Stimulated activated CD4-positive, alpha-beta T cell treated with anti-CD3 and anti-CD28 coated beads, Interleukin-2, amount 100 ng/mL, for 4 hours (primary cell): ENCODE measurements around the gene S100A7A.
A peak's percentile ranks its signal among the peaks of the same experiment; 100 is the strongest.
"Not testable (repeated sequence)": the region's sequence is repeated elsewhere in the genome, so short reads cannot be mapped to it uniquely, and the experiment has no call there.

ENCODE experiments used
- DNase-seq: peaks from one replicate; pipeline ENCODE4 v3.0.0-alpha.2; 2020; ENCODE audit warnings: low read depth

S100A7A gene

GRCh38 chr1:153395136-153395685, 21.1 kb upstream of the S100A7A start:
- DNase-seq = no peak

- no peak for DNase-seq
These were observed 20.5 kb upstream of the S100A7A start for GRCh38 chr1:153395776-153396175.

- DNase-seq = no peak
These were observed 19.9 kb upstream of the S100A7A start for GRCh38 chr1:153396461-153396860.

- no peak for DNase-seq
These were observed 19.0 kb upstream of the S100A7A start for GRCh38 chr1:153397051-153397923.

GRCh38 chr1:153397924-153398651, 18.2 kb upstream of the S100A7A start:
- no peak for DNase-seq

- DNase-seq = no peak
These were observed 16.8 kb upstream of the S100A7A start for GRCh38 chr1:153399401-153400055.

- DNase-seq = no peak
These were observed 16.1 kb upstream of the S100A7A start for GRCh38 chr1:153400244-153400643.

- no peak for DNase-seq
These were observed 14.9 kb upstream of the S100A7A start for GRCh38 chr1:153401461-153401860.

- DNase-seq = no peak
These were observed 14.1 kb upstream of the S100A7A start for GRCh38 chr1:153402226-153402625.

GRCh38 chr1:153403421-153404085, 12.8 kb upstream of the S100A7A start:
- no peak for DNase-seq

GRCh38 chr1:153404086-153404635, 12.2 kb upstream of the S100A7A start:
- DNase-seq = no peak

- DNase-seq = peak; percentile 46
These were observed 11.6 kb upstream of the S100A7A start for GRCh38 chr1:153404768-153405167.

- DNase-seq = not testable (repeated sequence)
These were observed 10.3 kb upstream of the S100A7A start for GRCh38 chr1:153405825-153406599.

- not testable (repeated sequence) for DNase-seq
These were observed 9.0 kb upstream of the S100A7A start for GRCh38 chr1:153407274-153407673.

GRCh38 chr1:153413961-153414360, 2.4 kb upstream of the S100A7A start:
- DNase-seq = not testable (repeated sequence)

- no peak for DNase-seq
These were observed 992 bp downstream of the S100A7A start for GRCh38 chr1:153417136-153417888.

- not testable (repeated sequence) for DNase-seq
These were observed 2.6 kb downstream of the S100A7A start for GRCh38 chr1:153418758-153419435.

GRCh38 chr1:153419436-153419793, 3.1 kb downstream of the S100A7A start:
- DNase-seq = not testable (repeated sequence)

GRCh38 chr1:153420306-153420705, 4.0 kb downstream of the S100A7A start:
- no peak for DNase-seq
